Uterus (tissue), 2 donors: ENCODE measurements around the gene FKRP.

Experiments
- CTCF ChIP-seq, 4 experiments: fragments of 200-600 bp in 2 of 4; fragments of 450-650 bp in 2 of 4; sonication (generic) in 2 of 4; IDR thresholded peaks; one replicate each; pipeline ENCODE4 v1.5.1; 2016 to 2019; ENCODE audit warnings: antibody characterized with exemption in 4 of 4, mild to moderate bottlenecking in 2 of 4, moderate library complexity in 1 of 4
- POLR2A ChIP-seq, 2 donors: fragments of 450-650 bp; IDR thresholded peaks; one replicate each; pipeline ENCODE4 v1.6.1; 2016; ENCODE audit warnings: antibody characterized with exemption in 2 of 2, mild to moderate bottlenecking in 1 of 2, moderate library complexity in 1 of 2

- TF ChIP-seq POLR2A (IDR thresholded peaks at IDR 0.05): no peak
- no peak for TF ChIP-seq CTCF (IDR thresholded peaks at IDR 0.05)
Observed at GRCh38 chr19:46760363-46760762, 14.5 kb downstream of the FKRP start.
